ENCODE results near the gene CDH2.
A peak's percentile ranks its signal among the peaks of the same experiment; 100 is the strongest.

Gene CDH2

GRCh38 chr18:28185121-28185520, 8.2 kb upstream of the CDH2 start:
- H3K27ac ChIP-seq (ENCODE audit: low read depth, low read length) = no peak overlapping the region

GRCh38 chr18:28183418-28184078, 6.6 kb upstream of the CDH2 start:
- Histone ChIP-seq H3K27me3 (ENCODE audit: control insufficient read depth in 5 of 5, insufficient read depth in 4 of 5, low read length in 5 of 5) (peaks cover 0 to 3% (median 3%) of the 10 kb centered on the region in 5 donors), H3K9ac (ENCODE audit: low read length in 5 of 5) (no peak overlapping the region), H3K4me1 (ENCODE audit: control insufficient read depth in 5 of 5, insufficient read depth in 5 of 5, low read length in 5 of 5) (peaks cover 0 to under 1% (median 0%) of the 10 kb centered on the region in 5 donors), H3K4me3 (ENCODE audit: low read depth in 1 of 5, low read length in 5 of 5) (no peak overlapping the region), H3K27ac (ENCODE audit: low read depth, low read length) (no peak overlapping the region), H3K36me3 (ENCODE audit: control insufficient read depth in 5 of 5, insufficient read depth in 5 of 5, low read length in 5 of 5) (no peaks in the 10 kb centered on the region), H3K9me3 (ENCODE audit: control insufficient read depth in 5 of 5, low read length in 5 of 5) (no peaks in the 10 kb centered on the region)

More at GRCh38 chr18:28185121-28185520, 8.2 kb upstream of the CDH2 start:
- no peaks in the 10 kb centered on the region for H3K36me3 ChIP-seq (ENCODE audit: control insufficient read depth in 5 of 5, insufficient read depth in 5 of 5, low read length in 5 of 5)
- no peak overlapping the region for H3K4me3 ChIP-seq (ENCODE audit: low read depth in 1 of 5, low read length in 5 of 5)
- no peaks in the 10 kb centered on the region for H3K4me1 ChIP-seq (ENCODE audit: control insufficient read depth in 5 of 5, insufficient read depth in 5 of 5, low read length in 5 of 5)
- no peak overlapping the region for H3K9ac ChIP-seq (ENCODE audit: low read length in 5 of 5)
- no peaks in the 10 kb centered on the region for H3K27me3 ChIP-seq (ENCODE audit: control insufficient read depth in 5 of 5, insufficient read depth in 4 of 5, low read length in 5 of 5)
- H3K9me3 ChIP-seq (ENCODE audit: control insufficient read depth in 5 of 5, low read length in 5 of 5) = no peaks in the 10 kb centered on the region

GRCh38 chr18:28181616-28182015, 4.7 kb upstream of the CDH2 start:
- no peak overlapping the region for H3K4me3 ChIP-seq (ENCODE audit: low read depth in 1 of 5, low read length in 5 of 5)
- H3K27me3 ChIP-seq (ENCODE audit: control insufficient read depth in 5 of 5, insufficient read depth in 4 of 5, low read length in 5 of 5) = peaks cover 0 to 8% (median 3%) of the 10 kb centered on the region in 5 donors
- no peaks in the 10 kb centered on the region for H3K36me3 ChIP-seq (ENCODE audit: control insufficient read depth in 5 of 5, insufficient read depth in 5 of 5, low read length in 5 of 5)
- peaks cover 0 to 13% (median 10%) of the 10 kb centered on the region in 5 donors for H3K4me1 ChIP-seq (ENCODE audit: control insufficient read depth in 5 of 5, insufficient read depth in 5 of 5, low read length in 5 of 5)
- no peaks in the 10 kb centered on the region for H3K9me3 ChIP-seq (ENCODE audit: control insufficient read depth in 5 of 5, low read length in 5 of 5)
- H3K27ac ChIP-seq (ENCODE audit: low read depth, low read length) = no peak overlapping the region
- H3K9ac ChIP-seq (ENCODE audit: low read length in 5 of 5) = no peak overlapping the region

GRCh38 chr18:28178720-28179119, 1.8 kb upstream of the CDH2 start:
- H3K27ac ChIP-seq (ENCODE audit: low read depth, low read length) = no peak overlapping the region
- H3K27me3 ChIP-seq (ENCODE audit: control insufficient read depth in 5 of 5, insufficient read depth in 4 of 5, low read length in 5 of 5) = peaks cover 12 to 34% (median 25%) of the 10 kb centered on the region in 5 donors
- no peaks in the 10 kb centered on the region for H3K36me3 ChIP-seq (ENCODE audit: control insufficient read depth in 5 of 5, insufficient read depth in 5 of 5, low read length in 5 of 5)
- H3K4me1 ChIP-seq (ENCODE audit: control insufficient read depth in 5 of 5, insufficient read depth in 5 of 5, low read length in 5 of 5) = peaks cover 0 to 24% (median 21%) of the 10 kb centered on the region in 5 donors
- no peaks in the 10 kb centered on the region for H3K9me3 ChIP-seq (ENCODE audit: control insufficient read depth in 5 of 5, low read length in 5 of 5)
- no peak overlapping the region for H3K4me3 ChIP-seq (ENCODE audit: low read depth in 1 of 5, low read length in 5 of 5)
- no peak overlapping the region for H3K9ac ChIP-seq (ENCODE audit: low read length in 5 of 5)

GRCh38 chr18:28177828-28178635, 1.1 kb upstream of the CDH2 start:
- Histone ChIP-seq H3K9me3 (ENCODE audit: control insufficient read depth in 5 of 5, low read length in 5 of 5) (no peaks in the 10 kb centered on the region), H3K36me3 (ENCODE audit: control insufficient read depth in 5 of 5, insufficient read depth in 5 of 5, low read length in 5 of 5) (no peaks in the 10 kb centered on the region), H3K9ac (ENCODE audit: low read length in 5 of 5) (no peak overlapping the region), H3K27ac (ENCODE audit: low read depth, low read length) (no peak overlapping the region), H3K4me1 (ENCODE audit: control insufficient read depth in 5 of 5, insufficient read depth in 5 of 5, low read length in 5 of 5) (peaks cover 0 to 24% (median 21%) of the 10 kb centered on the region in 5 donors), H3K27me3 (ENCODE audit: control insufficient read depth in 5 of 5, insufficient read depth in 4 of 5, low read length in 5 of 5) (peaks cover 12 to 34% (median 25%) of the 10 kb centered on the region in 5 donors), H3K4me3 (ENCODE audit: low read depth in 1 of 5, low read length in 5 of 5) (peak overlapping the region in 4 of 5 donors; percentile 57 to 79 (median 61))

- Histone ChIP-seq H3K9ac (ENCODE audit: low read length in 5 of 5) (no peak overlapping the region), H3K4me3 (ENCODE audit: low read depth in 1 of 5, low read length in 5 of 5) (peak overlapping the region in 2 of 5 donors; percentile 11 to 51), H3K4me1 (ENCODE audit: control insufficient read depth in 5 of 5, insufficient read depth in 5 of 5, low read length in 5 of 5) (peaks cover 0 to 24% (median 21%) of the 10 kb centered on the region in 5 donors), H3K36me3 (ENCODE audit: control insufficient read depth in 5 of 5, insufficient read depth in 5 of 5, low read length in 5 of 5) (no peaks in the 10 kb centered on the region), H3K9me3 (ENCODE audit: control insufficient read depth in 5 of 5, low read length in 5 of 5) (no peaks in the 10 kb centered on the region), H3K27me3 (ENCODE audit: control insufficient read depth in 5 of 5, insufficient read depth in 4 of 5, low read length in 5 of 5) (peaks cover 12 to 34% (median 25%) of the 10 kb centered on the region in 5 donors), H3K27ac (ENCODE audit: low read depth, low read length) (no peak overlapping the region)
Observed at GRCh38 chr18:28176698-28176947, 307 bp downstream of the CDH2 start.

GRCh38 chr18:28175930-28176697, 816 bp downstream of the CDH2 start:
- peak overlapping the region in 3 of 5 donors; percentile 11 to 51 (median 35) for H3K4me3 ChIP-seq (ENCODE audit: low read depth in 1 of 5, low read length in 5 of 5)
- no peaks in the 10 kb centered on the region for H3K36me3 ChIP-seq (ENCODE audit: control insufficient read depth in 5 of 5, insufficient read depth in 5 of 5, low read length in 5 of 5)
- H3K9ac ChIP-seq (ENCODE audit: low read length in 5 of 5) = no peak overlapping the region
- peaks cover 12 to 34% (median 25%) of the 10 kb centered on the region in 5 donors for H3K27me3 ChIP-seq (ENCODE audit: control insufficient read depth in 5 of 5, insufficient read depth in 4 of 5, low read length in 5 of 5)
- H3K9me3 ChIP-seq (ENCODE audit: control insufficient read depth in 5 of 5, low read length in 5 of 5) = no peaks in the 10 kb centered on the region
- peaks cover 0 to 24% (median 21%) of the 10 kb centered on the region in 5 donors for H3K4me1 ChIP-seq (ENCODE audit: control insufficient read depth in 5 of 5, insufficient read depth in 5 of 5, low read length in 5 of 5)
- H3K27ac ChIP-seq (ENCODE audit: low read depth, low read length) = no peak overlapping the region

GRCh38 chr18:28175150-28175929, 1.6 kb downstream of the CDH2 start:
- Histone ChIP-seq H3K9me3 (ENCODE audit: control insufficient read depth in 5 of 5, low read length in 5 of 5) (no peaks in the 10 kb centered on the region), H3K36me3 (ENCODE audit: control insufficient read depth in 5 of 5, insufficient read depth in 5 of 5, low read length in 5 of 5) (no peaks in the 10 kb centered on the region), H3K4me3 (ENCODE audit: low read depth in 1 of 5, low read length in 5 of 5) (no peak overlapping the region), H3K27me3 (ENCODE audit: control insufficient read depth in 5 of 5, insufficient read depth in 4 of 5, low read length in 5 of 5) (peaks cover 12 to 34% (median 25%) of the 10 kb centered on the region in 5 donors), H3K9ac (ENCODE audit: low read length in 5 of 5) (no peak overlapping the region), H3K27ac (ENCODE audit: low read depth, low read length) (no peak overlapping the region), H3K4me1 (ENCODE audit: control insufficient read depth in 5 of 5, insufficient read depth in 5 of 5, low read length in 5 of 5) (peaks cover 0 to 24% (median 21%) of the 10 kb centered on the region in 5 donors)

- Histone ChIP-seq H3K27ac (ENCODE audit: low read depth, low read length) (no peak overlapping the region), H3K9ac (ENCODE audit: low read length in 5 of 5) (no peak overlapping the region), H3K36me3 (ENCODE audit: control insufficient read depth in 5 of 5, insufficient read depth in 5 of 5, low read length in 5 of 5) (no peaks in the 10 kb centered on the region), H3K4me1 (ENCODE audit: control insufficient read depth in 5 of 5, insufficient read depth in 5 of 5, low read length in 5 of 5) (peaks cover 0 to 24% (median 21%) of the 10 kb centered on the region in 5 donors), H3K4me3 (ENCODE audit: low read depth in 1 of 5, low read length in 5 of 5) (no peak overlapping the region), H3K27me3 (ENCODE audit: control insufficient read depth in 5 of 5, insufficient read depth in 4 of 5, low read length in 5 of 5) (peaks cover 9 to 32% (median 25%) of the 10 kb centered on the region in 5 donors), H3K9me3 (ENCODE audit: control insufficient read depth in 5 of 5, low read length in 5 of 5) (no peaks in the 10 kb centered on the region)
Observed at GRCh38 chr18:28174181-28174905, 2.6 kb downstream of the CDH2 start.
